GM21447 (cell line): ENCODE results near the gene RHBG.

ENCODE experiments used
- ATAC-seq: cut with Tn5 transposase; IDR thresholded peaks from one replicate; pipeline ENCODE4 v1.9.1; 2021; ENCODE audit not compliant: unreplicated experiment

The RHBG gene

GRCh38 chr1:156422602-156423091, 53.6 kb downstream of the RHBG start:
- ATAC-seq, result no peak

- no peak for ATAC-seq
Observed at GRCh38 chr1:156423422-156424352, 54.7 kb downstream of the RHBG start.

DNA sequence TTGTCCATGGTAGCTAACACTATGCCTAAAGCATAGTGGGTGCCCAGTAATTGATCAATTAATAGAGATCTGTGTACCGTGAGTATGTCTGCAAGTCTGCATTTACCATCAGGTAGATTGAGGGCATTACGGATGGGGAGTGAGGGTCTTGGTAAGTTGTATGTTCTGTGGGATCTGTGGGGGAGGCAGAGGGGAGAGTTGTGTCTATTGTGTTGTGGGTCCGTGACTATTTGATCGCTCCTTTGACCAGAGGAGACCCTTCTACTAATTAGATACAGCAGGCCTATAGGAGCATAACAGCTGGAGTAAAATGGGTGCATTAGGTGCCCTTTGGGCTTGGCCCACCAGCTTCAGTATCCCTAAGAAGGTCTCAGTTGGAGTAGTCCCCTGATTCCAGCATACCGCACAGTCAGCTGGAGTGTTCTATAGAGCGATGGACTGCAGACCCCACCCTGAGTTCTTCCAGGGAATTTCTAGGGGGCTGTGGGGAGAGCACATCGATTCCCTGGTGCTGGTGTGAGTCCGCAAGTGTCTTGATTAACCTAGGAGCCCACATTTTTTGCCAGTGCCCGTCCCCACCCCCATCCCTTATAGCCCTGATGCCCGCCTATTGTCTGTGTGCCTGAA, 55.9 kb downstream of the RHBG start:
- no peak for ATAC-seq

DNA sequence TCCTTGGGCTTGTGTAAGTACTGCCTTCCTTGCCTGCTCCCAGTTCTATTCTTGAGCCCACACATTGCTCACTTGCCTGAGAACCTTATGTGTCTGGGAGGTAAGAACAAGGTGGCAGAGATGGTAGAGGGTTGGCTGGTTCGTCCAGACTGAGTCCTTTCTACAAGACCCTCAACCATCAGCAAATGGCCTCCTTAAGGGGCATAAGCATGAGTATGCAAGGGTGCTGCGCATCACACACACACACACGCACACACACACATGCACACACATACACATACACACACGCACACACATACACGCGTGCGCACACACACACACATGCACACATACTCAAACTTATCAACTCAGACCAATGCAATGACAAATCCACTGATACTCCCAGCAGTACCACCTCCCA, 56.9 kb downstream of the RHBG start:
- ATAC-seq, result no peak

DNA sequence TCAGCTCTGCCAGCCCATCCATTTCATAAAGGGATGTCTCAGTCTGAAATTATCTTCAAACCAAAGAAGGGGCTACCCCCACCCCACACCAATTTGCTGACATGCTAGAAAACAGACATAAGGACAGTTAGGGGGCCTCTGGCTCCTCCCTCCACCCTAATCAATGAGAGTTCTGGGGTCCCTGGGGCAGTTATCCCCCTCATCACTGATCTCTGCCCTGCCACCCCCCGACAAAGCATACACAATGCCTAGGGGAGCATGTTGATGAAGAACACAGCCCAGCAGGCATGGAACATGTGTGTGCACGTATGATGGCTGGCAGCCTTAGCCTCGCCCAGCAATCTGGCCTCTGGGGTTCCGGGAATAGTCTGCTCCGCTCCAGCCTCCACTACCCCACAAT, 58.9 kb downstream of the RHBG start:
- ATAC-seq, result no peak

DNA sequence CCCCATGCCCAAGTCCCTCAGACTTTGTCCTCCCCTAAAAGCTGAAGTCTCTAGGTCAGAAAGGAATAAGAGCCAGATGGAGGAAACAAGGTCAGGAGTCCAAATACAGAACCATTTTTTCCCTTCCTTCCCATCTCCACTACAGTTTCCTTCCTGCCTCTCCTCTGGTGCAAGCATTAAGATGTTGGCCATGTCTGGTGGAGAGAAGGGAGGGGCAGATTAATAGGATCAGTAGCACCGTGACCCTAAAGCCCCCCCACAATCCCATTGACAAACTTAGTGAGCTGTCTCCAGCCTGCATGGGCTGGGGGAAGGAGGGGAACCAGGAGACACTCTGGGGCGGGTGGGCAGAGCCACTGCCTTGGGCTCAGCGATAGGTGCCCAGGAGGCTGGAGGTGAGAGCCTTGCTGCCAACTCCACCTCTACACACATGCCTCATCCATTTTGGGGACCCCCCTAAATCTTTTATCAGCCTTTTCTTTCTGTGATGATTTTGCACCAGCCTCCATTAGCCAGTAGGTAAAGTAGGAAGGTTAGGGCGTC, 59.8 kb downstream of the RHBG start:
- no peak for ATAC-seq

GRCh38 chr1:156429313-156430060, 60.5 kb downstream of the RHBG start:
- ATAC-seq, result no peak

GRCh38 chr1:156430303-156430702, 61.3 kb downstream of the RHBG start:
- ATAC-seq, result no peak

- ATAC-seq, result no peak
Observed at GRCh38 chr1:156430866-156431265, 61.9 kb downstream of the RHBG start.

DNA sequence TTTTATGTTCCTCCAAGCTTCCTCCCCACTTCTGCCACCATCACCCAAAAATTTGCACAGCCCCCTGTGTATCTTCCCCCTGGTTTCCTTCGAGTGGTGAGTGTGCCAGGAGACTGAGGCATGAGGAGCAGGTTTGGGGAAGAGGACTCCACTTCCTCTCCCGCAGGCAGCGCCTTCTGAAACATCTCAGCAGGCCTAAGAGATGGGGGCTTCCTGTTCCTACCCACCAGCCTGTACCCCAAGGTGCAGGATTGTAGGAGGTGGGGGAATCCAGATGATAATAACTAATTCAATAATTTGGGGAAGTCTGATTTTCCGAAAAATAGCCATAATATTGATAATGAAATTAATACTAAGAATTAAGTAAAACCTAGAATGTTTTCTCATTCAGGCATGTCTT, 62.4 kb downstream of the RHBG start:
- ATAC-seq, result no peak

GRCh38 chr1:156431769-156432668, 63.0 kb downstream of the RHBG start:
- ATAC-seq, result no peak

- ATAC-seq, result no peak
Observed at GRCh38 chr1:156432669-156433018, 63.6 kb downstream of the RHBG start.

GRCh38 chr1:156433032-156433431, 64.0 kb downstream of the RHBG start:
- no peak for ATAC-seq

- no peak for ATAC-seq
Observed at GRCh38 chr1:156433602-156434001, 64.6 kb downstream of the RHBG start.
